Keratinocyte (primary cell): ENCODE results near the gene DACT1. TPM values are rescaled to one million over a fixed set of nuclear protein-coding genes. Genes with fewer than 3 reads are reported as not detected.

Experiments used
- DNase-seq: peaks from one replicate; pipeline ENCODE4 v3.0.0-alpha.2; 2011; ENCODE audit warnings: low read depth, missing footprints, low spot score
- FAIRE-seq: peaks from 2 replicates; lab custom pipeline; 2011; peaks lifted over from hg19 to GRCh38; lab: Jason Lieb, UNC
- H2AFZ ChIP-seq: 2 replicates; pipeline ENCODE4 v1.6.0; 2012; ENCODE audit warnings: low read length, control low read depth, inconsistent platforms; ENCODE audit not compliant: control insufficient read depth
- H3K27ac ChIP-seq: 2 replicates; pipeline ENCODE4 v1.5.1; 2011; ENCODE audit warnings: low read length; ENCODE audit not compliant: control insufficient read depth, insufficient read depth
- H3K27me3 ChIP-seq: 3 replicates; pipeline ENCODE4 v1.6.0; 2011; ENCODE audit warnings: low read length; ENCODE audit not compliant: control insufficient read depth, insufficient read depth; ENCODE audit errors: extremely low read depth
- H3K36me3 ChIP-seq, 2 experiments: 2 replicates in 1 of 2; 3 replicates in 1 of 2; pipeline ENCODE4 v1.5.1; 2011; ENCODE audit warnings: low read length in 2 of 2, mild to moderate bottlenecking in 1 of 2; ENCODE audit not compliant: control insufficient read depth in 2 of 2, insufficient read depth in 2 of 2; ENCODE audit errors: extremely low read depth in 1 of 2
- H3K4me1 ChIP-seq: 3 replicates; pipeline ENCODE4 v1.5.1; 2011; ENCODE audit warnings: low read length; ENCODE audit not compliant: control insufficient read depth, insufficient read depth; ENCODE audit errors: extremely low read depth
- H3K4me2 ChIP-seq: 3 replicates; pipeline ENCODE4 v1.6.0; 2011; ENCODE audit warnings: low read depth, low read length; ENCODE audit not compliant: control insufficient read depth, insufficient read depth; ENCODE audit errors: extremely low read depth
- H3K4me3 ChIP-seq, 3 experiments: fragments of 200-600 bp in 1 of 3; sonication (generic) in 1 of 3; 2 replicates in 2 of 3; 3 replicates in 1 of 3; pipeline ENCODE4 v1.5.1; 2011 to 2016; ENCODE audit warnings: low read length in 3 of 3, mild to moderate bottlenecking in 3 of 3, control low read depth in 2 of 3, inconsistent platforms in 1 of 3, low read depth in 1 of 3, mixed read lengths in 1 of 3, mixed run types in 1 of 3, moderate library complexity in 1 of 3; ENCODE audit not compliant: control insufficient read depth in 2 of 3, insufficient read depth in 2 of 3; ENCODE audit errors: extremely low read depth in 1 of 3
- H3K79me2 ChIP-seq: 2 replicates; pipeline ENCODE4 v1.6.0; 2012; ENCODE audit warnings: low read length; ENCODE audit not compliant: control insufficient read depth, insufficient read depth
- H3K9ac ChIP-seq: 3 replicates; pipeline ENCODE4 v1.6.0; 2011; ENCODE audit warnings: low read length; ENCODE audit not compliant: control insufficient read depth, insufficient read depth; ENCODE audit errors: extremely low read depth
- H3K9me1 ChIP-seq: 3 replicates; pipeline ENCODE4 v1.6.0; 2011; ENCODE audit warnings: low read length; ENCODE audit not compliant: control insufficient read depth, insufficient read depth; ENCODE audit errors: extremely low read depth
- H3K9me3 ChIP-seq: 2 replicates; pipeline ENCODE4 v1.5.1; 2012; ENCODE audit warnings: low read depth, low read length; ENCODE audit not compliant: control insufficient read depth
- H4K20me1 ChIP-seq: 3 replicates; pipeline ENCODE4 v1.6.0; 2011; ENCODE audit warnings: low read length; ENCODE audit not compliant: control insufficient read depth, insufficient read depth; ENCODE audit errors: extremely low read depth
- CTCF ChIP-seq, 3 experiments: IDR thresholded peaks in 1 of 3; conservative IDR thresholded peaks in 1 of 3; optimal IDR thresholded peaks in 1 of 3; 2 replicates in 2 of 3; 3 replicates in 1 of 3; pipeline versions ENCODE3 to v1.5.1; 2011; ENCODE audit warnings: low read length in 3 of 3, mild to moderate bottlenecking in 3 of 3, moderate library complexity in 2 of 3, control low read depth in 1 of 3, inconsistent platforms in 1 of 3; ENCODE audit not compliant: insufficient read depth in 2 of 3; ENCODE audit errors: extremely low read depth in 1 of 3
- EZH2 ChIP-seq: IDR thresholded peaks from one replicate; pipeline ENCODE4 v1.6.1; 2012; ENCODE audit warnings: inconsistent platforms, mild to moderate bottlenecking, low read length, moderate library complexity
- dilution Hi-C: fragments of 300-500 bp; cut with MboI; formaldehyde crosslinking; loops from one replicate; pipeline ENCODE4 v1.7.0; 2020; ENCODE audit warnings: low sequenced_read_pairs; ENCODE audit not compliant: extremely low pct_ligation_motif_present
- polyA plus RNA-seq, 5 experiments: library from polyadenylated mRNA; depleted of rRNA in 3 of 5; stranded (reverse) in 3 of 5; stranded (forward) in 1 of 5; unstranded in 1 of 5; fragments of >200 nt; gene quantifications; 1 replicate in 1 of 5; 2 replicates in 3 of 5; 3 replicates in 1 of 5; pipeline versions ENCODE4 v1.2.1 to v1.2.3, GENCODE V29; 2011 to 2012; ENCODE audit warnings: missing spikeins in 2 of 5, low read depth in 1 of 5, low replicate concordance in 1 of 5

DACT1 gene
- polyA plus RNA-seq, 1 donor (not counting 4 experiments of a cell fraction or from before 2014, with no cell fraction given) = 0.10 TPM

- Histone ChIP-seq H3K36me3 (no peaks in the 10 kb centered on the region), H3K9ac (no peak overlapping the region), H4K20me1 (no peaks in the 10 kb centered on the region), H3K9me3 (no peaks in the 10 kb centered on the region), H2AFZ (no peak overlapping the region), H3K4me2 (no peak overlapping the region), H3K27ac (no peak overlapping the region), H3K9me1 (no peaks in the 10 kb centered on the region), H3K27me3 (no peaks in the 10 kb centered on the region), H3K4me3 (no peak overlapping the region), H3K4me1 (peaks cover 8% of the 10 kb centered on the region), H3K79me2 (no peaks in the 10 kb centered on the region)
- FAIRE-seq (no peak), DNase-seq (no peak)
- no peak for TF ChIP-seq EZH2
- TF ChIP-seq CTCF (optimal IDR thresholded peaks at IDR 0.05 in 1 of 3, IDR thresholded peaks at IDR 0.05 in 1 of 3, conservative IDR thresholded peaks at IDR 0.05 in 1 of 3; ENCODE audit: extremely low read depth in 1 of 3, insufficient read depth in 2 of 3, low read length in 3 of 3) = no peak
- dilution Hi-C loops = no loop called here
Observed at GRCh38 chr14:58662018-58662417, 24.3 kb downstream of the DACT1 start.

GRCh38 chr14:58662759-58663158 is 25.0 kb downstream of the DACT1 start:
- H3K9me3 ChIP-seq = no peaks in the 10 kb centered on the region
- H3K36me3 ChIP-seq = no peaks in the 10 kb centered on the region
- H3K27ac ChIP-seq = no peak overlapping the region
- H3K9ac ChIP-seq = no peak overlapping the region
- H3K27me3 ChIP-seq = no peaks in the 10 kb centered on the region
- no peak for FAIRE-seq
- no peaks in the 10 kb centered on the region for H3K9me1 ChIP-seq
- dilution Hi-C loops = no loop called here
- no peak overlapping the region for H3K4me3 ChIP-seq
- no peak for TF ChIP-seq CTCF (optimal IDR thresholded peaks at IDR 0.05 in 1 of 3, IDR thresholded peaks at IDR 0.05 in 1 of 3, conservative IDR thresholded peaks at IDR 0.05 in 1 of 3; ENCODE audit: extremely low read depth in 1 of 3, insufficient read depth in 2 of 3, low read length in 3 of 3)
- no peak for TF ChIP-seq EZH2
- no peak overlapping the region for H3K4me2 ChIP-seq
- no peaks in the 10 kb centered on the region for H3K79me2 ChIP-seq
- H3K4me1 ChIP-seq = peaks cover 8% of the 10 kb centered on the region
- H4K20me1 ChIP-seq = no peaks in the 10 kb centered on the region
- H2AFZ ChIP-seq = no peak overlapping the region
- DNase-seq = no peak
